ENCODE results near the gene DDIT3. TPM values are rescaled to one million over a fixed set of nuclear protein-coding genes. Genes with fewer than 3 reads are reported as not detected.
"Not testable (repeated sequence)": the region's sequence is repeated elsewhere in the genome, so short reads cannot be mapped to it uniquely, and the experiment has no call there.

Gene DDIT3
- polyA plus RNA-seq, 3 donors, result 9.3 to 163 (median 9.4) TPM

DNA sequence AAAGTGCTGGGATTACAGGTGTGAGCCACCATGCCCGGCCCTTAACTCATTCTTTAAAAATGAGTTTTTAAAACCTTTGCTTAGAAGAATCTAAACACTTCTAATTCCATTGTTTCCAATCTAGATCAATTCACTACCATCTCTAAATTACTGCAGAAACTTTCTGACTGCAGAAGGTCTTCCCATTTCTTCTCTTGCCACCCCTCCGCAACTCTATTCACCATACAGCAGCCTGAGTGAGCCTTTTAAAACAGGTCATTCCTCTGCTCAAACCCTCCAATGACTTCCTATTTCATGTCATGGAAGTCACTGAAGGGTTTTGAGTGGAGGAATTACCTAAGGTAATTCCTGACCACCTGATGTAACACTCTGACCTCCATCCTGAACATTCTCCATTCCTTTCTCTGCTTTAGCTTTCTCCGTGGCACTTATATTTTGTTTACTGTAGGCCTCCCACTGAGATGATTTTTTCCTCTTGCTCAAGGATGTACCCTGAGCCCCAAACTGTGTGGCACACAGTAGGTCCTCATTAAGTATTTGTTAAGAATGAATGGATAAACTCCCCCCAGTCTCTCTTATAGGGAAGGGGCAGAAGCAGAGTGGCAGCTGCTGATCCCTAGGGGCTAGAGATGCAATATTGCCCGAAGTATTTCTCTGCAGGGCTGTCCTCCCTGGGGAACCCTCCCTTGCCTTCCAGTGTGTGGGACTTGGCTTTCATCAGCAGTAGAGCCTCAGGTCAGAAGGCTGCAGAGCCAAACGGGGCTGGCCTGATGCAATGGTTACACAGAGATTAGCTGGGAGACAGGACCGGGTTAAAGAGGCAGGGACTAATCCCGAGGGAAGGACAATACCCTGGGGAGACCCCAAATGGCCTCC is 1.2 kb downstream of the DDIT3 start:
- Histone ChIP-seq H2AFZ (ENCODE audit: insufficient read depth, low read depth, low read length, poor library complexity, severe bottlenecking) (no peak overlapping the region), H3K4me3 (replicated peaks in 1 of 3; ENCODE audit: low read depth in 2 of 3, low read length in 3 of 3) (peak overlapping the region; percentile 70 to 96 (median 89)), H3K27me3 (ENCODE audit: control insufficient read depth in 2 of 2, insufficient read depth in 2 of 2, low read length in 2 of 2) (no peaks in the 10 kb centered on the region), H3K4me2 (replicated peaks; ENCODE audit: extremely low read depth, low read length, poor library complexity, severe bottlenecking) (peak overlapping the region; percentile 95), H4K20me1 (ENCODE audit: insufficient read depth, low read length) (peaks cover 69% of the 10 kb centered on the region), H3K9ac (ENCODE audit: insufficient read depth, low read length, poor library complexity, severe bottlenecking) (peak overlapping the region; percentile 97), H3K36me3 (replicated peaks in 1 of 2; ENCODE audit: control insufficient read depth in 1 of 2, insufficient read depth in 2 of 2, low read length in 2 of 2) (peaks cover 42 to 43% of the 10 kb centered on the region in 2 donors), H3K9me3 (replicated peaks in 1 of 2; ENCODE audit: control insufficient read depth in 1 of 2, insufficient read depth in 1 of 2, low read length in 2 of 2) (no peaks in the 10 kb centered on the region), H3K4me1 (ENCODE audit: control insufficient read depth in 1 of 2, insufficient read depth in 2 of 2, low read length in 2 of 2) (peaks cover 46 to 47% of the 10 kb centered on the region in 2 donors), H3K79me2 (ENCODE audit: insufficient read depth, low read length) (peaks cover 49% of the 10 kb centered on the region), H3K27ac (ENCODE audit: low read depth in 1 of 2, low read length in 2 of 2) (peak overlapping the region; percentile 97 to 98)
- intact Hi-C loops (cut with micrococcal nuclease), result no loop called here
- peak in 1 of 3 donors; percentile 19 for DNase-seq
- no peak for TF ChIP-seq CTCF (IDR thresholded peaks at IDR 0.05)
- peaks cover 0 to 1% (median 0%) of the 10 kb centered on the region in 3 donors for H3K27me3 Mint-ChIP-seq (ENCODE audit: low read depth in 3 of 3)
- WGBS (ENCODE audit: insufficient coverage), result 13% methylated on average over 5 of the region's 7 CpGs
- peak overlapping the region; percentile 96 to 97 for H3K4me3 Mint-ChIP-seq
- peaks cover 51 to 52% of the 10 kb centered on the region in 2 donors for H3K36me3 Mint-ChIP-seq
- H3K9me3 Mint-ChIP-seq, result peaks cover 0 to 2% (median 0%) of the 10 kb centered on the region in 7 donors
- peaks cover 41% of the 10 kb centered on the region for H3K4me1 Mint-ChIP-seq
- peak overlapping the region; percentile 99 to 100 (median 99) for H3K27ac Mint-ChIP-seq

GRCh38 chr12:57518176-57518919 is 2.0 kb downstream of the DDIT3 start:
- H3K4me1 Mint-ChIP-seq, result peaks cover 33% of the 10 kb centered on the region
- H4K20me1 ChIP-seq (ENCODE audit: insufficient read depth, low read length), result peaks cover 61% of the 10 kb centered on the region
- peaks cover 41% of the 10 kb centered on the region for H3K79me2 ChIP-seq (ENCODE audit: insufficient read depth, low read length)
- peaks cover 44 to 49% of the 10 kb centered on the region in 2 donors for H3K36me3 ChIP-seq (replicated peaks in 1 of 2; ENCODE audit: control insufficient read depth in 1 of 2, insufficient read depth in 2 of 2, low read length in 2 of 2)
- peak overlapping the region in 5 of 7 donors; percentile 66 to 100 (median 74) for H3K27ac Mint-ChIP-seq
- H3K4me2 ChIP-seq (replicated peaks; ENCODE audit: extremely low read depth, low read length, poor library complexity, severe bottlenecking), result peak overlapping the region; percentile 95
- peaks cover 0 to 2% (median 0%) of the 10 kb centered on the region in 7 donors for H3K9me3 Mint-ChIP-seq
- peaks cover 0 to 1% (median 0%) of the 10 kb centered on the region in 3 donors for H3K27me3 Mint-ChIP-seq (ENCODE audit: low read depth in 3 of 3)
- no peak overlapping the region for H2AFZ ChIP-seq (ENCODE audit: insufficient read depth, low read depth, low read length, poor library complexity, severe bottlenecking)
- peak overlapping the region in 1 of 2 donors; percentile 98 for H3K27ac ChIP-seq (ENCODE audit: low read depth in 1 of 2, low read length in 2 of 2)
- WGBS (ENCODE audit: insufficient coverage), result 66% methylated on average over 3 of the region's 8 CpGs
- peaks cover 55% of the 10 kb centered on the region in 2 donors for H3K36me3 Mint-ChIP-seq
- peak overlapping the region in 1 of 3 experiments; percentile 96 for H3K4me3 ChIP-seq (replicated peaks in 1 of 3; ENCODE audit: low read depth in 2 of 3, low read length in 3 of 3)
- no peak for DNase-seq
- no peak for TF ChIP-seq CTCF (IDR thresholded peaks at IDR 0.05)
- H3K4me3 Mint-ChIP-seq, result peak overlapping the region; percentile 96 to 97
- intact Hi-C loops (cut with micrococcal nuclease), result no loop called here
- no peaks in the 10 kb centered on the region for H3K27me3 ChIP-seq (ENCODE audit: control insufficient read depth in 2 of 2, insufficient read depth in 2 of 2, low read length in 2 of 2)
- H3K9me3 ChIP-seq (replicated peaks in 1 of 2; ENCODE audit: control insufficient read depth in 1 of 2, insufficient read depth in 1 of 2, low read length in 2 of 2), result no peaks in the 10 kb centered on the region
- peaks cover 38 to 39% of the 10 kb centered on the region in 2 donors for H3K4me1 ChIP-seq (ENCODE audit: control insufficient read depth in 1 of 2, insufficient read depth in 2 of 2, low read length in 2 of 2)
- H3K9ac ChIP-seq (ENCODE audit: insufficient read depth, low read length, poor library complexity, severe bottlenecking), result no peak overlapping the region

- Histone ChIP-seq H3K27ac (ENCODE audit: low read depth in 1 of 2, low read length in 2 of 2) (peak overlapping the region in 1 of 2 donors; percentile 98), H4K20me1 (ENCODE audit: insufficient read depth, low read length) (peaks cover 58% of the 10 kb centered on the region)
- 96% methylated on average over 8 of the region's 10 CpGs for WGBS (ENCODE audit: insufficient coverage)
Measured at GRCh38 chr12:57517718-57518117, 2.6 kb downstream of the DDIT3 start.

More at GRCh38 chr12:57517718-57518117, 2.6 kb downstream of the DDIT3 start:
- Histone ChIP-seq H3K4me1 (ENCODE audit: control insufficient read depth in 1 of 2, insufficient read depth in 2 of 2, low read length in 2 of 2) (peaks cover 35 to 37% of the 10 kb centered on the region in 2 donors), H3K79me2 (ENCODE audit: insufficient read depth, low read length) (peaks cover 38% of the 10 kb centered on the region), H3K4me3 (replicated peaks in 1 of 3; ENCODE audit: low read depth in 2 of 3, low read length in 3 of 3) (peak overlapping the region in 1 of 3 experiments; percentile 96), H3K36me3 (replicated peaks in 1 of 2; ENCODE audit: control insufficient read depth in 1 of 2, insufficient read depth in 2 of 2, low read length in 2 of 2) (peaks cover 50 to 55% of the 10 kb centered on the region in 2 donors)
- H3K9me3 Mint-ChIP-seq; H3K27me3 Mint-ChIP-seq (ENCODE audit: low read depth in 3 of 3); H3K4me2 ChIP-seq (replicated peaks; ENCODE audit: extremely low read depth, low read length, poor library complexity, severe bottlenecking); intact Hi-C loops (cut with micrococcal nuclease); H3K9ac ChIP-seq (ENCODE audit: insufficient read depth, low read length, poor library complexity, severe bottlenecking); H2AFZ ChIP-seq (ENCODE audit: insufficient read depth, low read depth, low read length, poor library complexity, severe bottlenecking); DNase-seq; H3K27me3 ChIP-seq (ENCODE audit: control insufficient read depth in 2 of 2, insufficient read depth in 2 of 2, low read length in 2 of 2); H3K9me3 ChIP-seq (replicated peaks in 1 of 2; ENCODE audit: control insufficient read depth in 1 of 2, insufficient read depth in 1 of 2, low read length in 2 of 2): not testable (repeated sequence)
- peaks cover 61 to 62% of the 10 kb centered on the region in 2 donors for H3K36me3 Mint-ChIP-seq
- H3K4me3 Mint-ChIP-seq, result peak overlapping the region in 1 of 2 donors; percentile 97
- peak overlapping the region in 3 of 7 donors; percentile 4 to 100 (median 99) for H3K27ac Mint-ChIP-seq
- peaks cover 33% of the 10 kb centered on the region for H3K4me1 Mint-ChIP-seq
